ENCODE results near the gene CTXND1. TPM values are rescaled to one million over a fixed set of nuclear protein-coding genes. Genes with fewer than 3 reads are reported as not detected.

The CTXND1 gene
- total RNA-seq, 6 experiments from 2014 or later, result 2.7 to 10.1 (median 4.5) TPM

DNA sequence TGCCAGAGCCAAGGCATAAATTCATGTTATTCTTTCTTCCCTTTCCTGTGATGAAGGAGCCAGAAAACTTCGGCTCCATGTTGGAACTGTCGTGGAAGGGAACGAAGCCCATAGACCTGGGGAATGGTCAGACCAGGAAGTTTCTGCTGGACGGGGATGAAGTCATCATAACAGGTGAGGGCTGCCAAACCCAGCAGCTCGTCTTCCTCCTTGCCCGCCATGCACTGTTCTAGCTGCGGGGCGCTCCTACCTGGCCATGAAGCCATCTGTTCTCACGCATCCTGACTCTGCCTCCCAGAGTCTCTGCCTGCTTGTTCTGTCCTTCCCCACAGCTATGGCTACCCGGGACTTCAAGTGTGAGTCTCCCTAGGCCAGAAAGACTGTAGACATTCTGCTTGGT lies 71.0 kb downstream of the CTXND1 start:
- no peak overlapping the region for H3K27ac ChIP-seq
- intact Hi-C loops (cut with DNase I), result no loop called here
- ATAC-seq (no peak), DNase-seq (no peak)
- peaks cover 0 to 9% (median 4%) of the 10 kb centered on the region in 4 donors for H3K4me1 ChIP-seq
- WGBS (ENCODE audit: insufficient coverage, low coverage, low lambda C conversion rate, missing lambda C conversion rate), result 100% methylated on average over 2 of the region's 10 CpGs
- H3K36me3 ChIP-seq, result peaks cover 0 to 90% (median 46%) of the 10 kb centered on the region in 4 donors
- no peak overlapping the region for H3K4me3 ChIP-seq
- H3K9me3 ChIP-seq, result no peaks in the 10 kb centered on the region
- H3K27me3 ChIP-seq, result no peaks in the 10 kb centered on the region
- no peak for TF ChIP-seq CTCF (IDR thresholded peaks at IDR 0.05)
- TF ChIP-seq POLR2A (IDR thresholded peaks at IDR 0.05), result no peak

GRCh38 chr15:80180468-80180867 lies 71.5 kb downstream of the CTXND1 start:
- H3K27me3 ChIP-seq, result no peaks in the 10 kb centered on the region
- no peak for ATAC-seq
- peaks cover 0 to 15% (median 6%) of the 10 kb centered on the region in 4 donors for H3K4me1 ChIP-seq
- intact Hi-C loops (cut with DNase I), result no loop called here
- TF ChIP-seq CTCF (IDR thresholded peaks at IDR 0.05), result no peak
- TF ChIP-seq POLR2A (IDR thresholded peaks at IDR 0.05), result no peak
- no peaks in the 10 kb centered on the region for H3K9me3 ChIP-seq
- H3K4me3 ChIP-seq, result no peak overlapping the region
- no peak for DNase-seq
- H3K36me3 ChIP-seq, result peaks cover 0 to 87% (median 45%) of the 10 kb centered on the region in 4 donors
- WGBS (ENCODE audit: insufficient coverage, low coverage, low lambda C conversion rate, missing lambda C conversion rate), result 100% methylated on average over 1 of the region's 7 CpGs
- H3K27ac ChIP-seq, result no peak overlapping the region

DNA sequence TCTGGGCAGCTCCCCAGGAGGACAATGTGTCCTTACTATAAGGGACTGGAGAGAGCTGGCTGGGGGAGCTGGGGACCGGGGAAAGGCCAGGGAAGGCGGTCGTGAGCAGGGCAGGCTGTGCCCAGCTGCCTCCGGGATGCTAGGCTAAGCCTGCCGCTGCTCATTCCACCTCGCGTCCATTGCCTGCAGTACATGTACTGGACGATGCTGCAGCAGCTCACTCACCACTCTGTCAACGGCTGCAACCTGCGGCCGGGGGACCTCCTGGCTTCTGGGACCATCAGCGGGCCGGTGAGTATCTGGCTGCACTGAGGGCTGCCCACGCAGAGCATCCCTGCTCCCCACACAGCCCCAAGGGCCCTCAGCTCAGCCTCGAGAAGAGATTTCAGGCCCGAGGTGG lies 72.1 kb downstream of the CTXND1 start:
- H3K4me3 ChIP-seq, result no peak overlapping the region
- peaks cover 0 to 87% (median 46%) of the 10 kb centered on the region in 4 donors for H3K36me3 ChIP-seq
- intact Hi-C loops (cut with DNase I), result loop anchor here (10.0 kb wide), 1 partner anchor 115 kb away; no protein-coding TSS in a partner anchor
- H3K9me3 ChIP-seq, result no peaks in the 10 kb centered on the region
- no peak overlapping the region for H3K27ac ChIP-seq
- no peak for ATAC-seq
- 100% methylated on average over 1 of the region's 16 CpGs for WGBS (ENCODE audit: insufficient coverage, low coverage, low lambda C conversion rate, missing lambda C conversion rate)
- DNase-seq, result no peak
- no peaks in the 10 kb centered on the region for H3K27me3 ChIP-seq
- TF ChIP-seq POLR2A (IDR thresholded peaks at IDR 0.05) (no peak), CTCF (IDR thresholded peaks at IDR 0.05) (no peak)
- peaks cover 0 to 20% (median 8%) of the 10 kb centered on the region in 4 donors for H3K4me1 ChIP-seq

DNA sequence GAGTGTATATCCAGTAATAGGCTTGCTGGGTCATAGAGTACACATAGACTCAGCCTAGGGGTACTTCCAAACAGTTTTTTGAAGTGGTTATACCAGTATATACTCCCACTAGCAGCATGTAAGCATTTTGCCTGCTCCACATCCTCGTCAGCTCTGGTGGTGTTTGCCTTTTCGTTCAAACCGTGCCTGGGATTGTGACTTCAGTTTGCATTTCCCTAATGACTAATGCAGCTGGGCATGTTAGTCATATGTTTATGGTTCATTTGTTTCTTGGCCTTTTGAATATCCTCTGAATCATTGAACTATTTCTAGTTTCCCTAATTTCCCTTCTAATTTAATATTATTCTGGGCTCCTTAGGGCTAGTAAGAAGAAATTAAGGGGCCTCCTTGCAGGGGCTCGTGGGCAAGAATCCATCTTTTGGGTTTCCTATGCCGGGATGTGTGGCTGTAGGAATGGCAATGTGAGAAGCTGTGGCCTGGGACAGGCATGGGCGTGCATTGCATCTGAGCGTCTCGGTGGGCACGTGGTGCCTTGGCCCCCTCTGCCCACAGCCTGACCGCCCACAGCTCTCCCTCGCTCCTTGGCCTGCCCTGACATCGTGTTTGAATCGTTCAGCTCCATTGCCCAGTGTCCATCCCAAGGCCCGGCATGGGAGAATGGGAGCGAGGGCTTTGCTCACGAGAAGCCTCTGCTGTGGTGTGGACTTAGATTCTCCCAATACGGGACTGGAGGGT lies 72.8 kb downstream of the CTXND1 start:
- Histone ChIP-seq H3K27ac (no peak overlapping the region), H3K27me3 (no peaks in the 10 kb centered on the region), H3K4me1 (peaks cover 0 to 27% (median 12%) of the 10 kb centered on the region in 4 donors), H3K36me3 (peaks cover 0 to 83% (median 43%) of the 10 kb centered on the region in 4 donors), H3K9me3 (no peaks in the 10 kb centered on the region), H3K4me3 (no peak overlapping the region)
- TF ChIP-seq POLR2A (IDR thresholded peaks at IDR 0.05), result no peak
- no peak for TF ChIP-seq CTCF (IDR thresholded peaks at IDR 0.05)
- DNase-seq, result no peak
- 84% methylated on average over 17 of the region's 17 CpGs for WGBS (ENCODE audit: insufficient coverage, low coverage, low lambda C conversion rate, missing lambda C conversion rate)
- no peak for ATAC-seq
- intact Hi-C loops (cut with DNase I), result loop anchor here (10.0 kb wide), 1 partner anchor 114 kb away; no protein-coding TSS in a partner anchor

Data from right lobe of liver (tissue), 6 donors.